H7 (cell line): ENCODE measurements around the gene B4GALT1. TPM values are rescaled to one million over a fixed set of nuclear protein-coding genes. Genes with fewer than 3 reads are reported as not detected.

Source experiments
- DNase-seq: peaks from one replicate; pipeline ENCODE4 v3.0.0; 2012
- H3K27me3 ChIP-seq: 2 replicates; pipeline ENCODE4 v1.6.0; 2011; ENCODE audit warnings: mild to moderate bottlenecking, low read length; ENCODE audit not compliant: control insufficient read depth, insufficient read depth
- H3K36me3 ChIP-seq: replicated peaks from 2 replicates; pipeline ENCODE4 v1.5.1; 2011; ENCODE audit warnings: low read length; ENCODE audit not compliant: control insufficient read depth, insufficient read depth
- H3K4me3 ChIP-seq: 2 replicates; pipeline ENCODE4 v1.5.1; 2011; ENCODE audit warnings: low read depth, mild to moderate bottlenecking, control low read depth, low read length, moderate library complexity; ENCODE audit not compliant: insufficient read depth
- total RNA-seq: library from RNA; depleted of rRNA; stranded (reverse); fragments of >200 nt; shearing (Covaris generic); gene quantifications from 2 replicates; pipeline ENCODE4 v1.2.3, GENCODE V29; 2014

B4GALT1 gene
- total RNA-seq, 1 experiment from 2014 or later: 5.5 TPM

DNA sequence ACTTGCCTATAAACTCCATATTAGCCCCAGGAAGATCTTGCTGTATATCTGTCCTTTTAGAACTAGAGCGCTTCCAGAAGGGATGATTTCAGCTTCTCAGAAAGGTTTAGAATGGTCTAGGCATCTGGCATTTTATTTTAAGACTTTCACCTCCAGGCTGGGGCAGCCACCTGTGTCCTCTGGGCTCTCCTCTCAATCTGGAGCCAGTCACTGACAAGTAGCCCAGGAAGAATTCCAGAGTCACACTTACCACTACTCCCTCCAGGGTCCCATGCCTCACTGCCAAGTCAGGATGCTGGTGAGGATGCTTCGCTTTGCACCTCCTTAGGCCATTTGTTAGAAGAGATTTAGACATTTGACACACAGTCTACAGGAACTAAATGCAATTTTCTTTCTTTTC is 20.8 kb downstream of the B4GALT1 start:
- Histone ChIP-seq H3K4me3 (no peak overlapping the region), H3K36me3 (no peaks in the 10 kb centered on the region), H3K27me3 (no peaks in the 10 kb centered on the region)
- DNase-seq: no peak

DNA sequence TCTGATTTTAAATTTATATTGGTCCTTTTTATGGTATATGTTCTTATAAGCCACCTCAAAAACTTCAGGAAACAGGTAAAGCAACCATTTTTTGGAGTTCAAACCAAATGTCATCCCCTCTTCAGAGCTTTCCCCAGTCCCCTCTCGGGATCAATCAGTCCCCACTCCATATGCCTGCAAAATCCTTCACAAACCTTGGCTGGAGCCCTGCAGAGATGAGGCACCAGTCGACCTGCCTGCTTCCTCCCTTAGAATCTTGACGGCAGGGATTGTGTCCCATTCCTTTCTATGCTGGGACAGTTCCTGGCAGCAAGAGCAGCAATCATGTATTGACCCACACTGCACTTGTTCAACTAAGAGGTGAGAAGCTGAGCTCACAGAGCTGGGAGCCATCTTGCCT is 22.6 kb downstream of the B4GALT1 start:
- H3K36me3 ChIP-seq: no peaks in the 10 kb centered on the region
- H3K27me3 ChIP-seq: no peaks in the 10 kb centered on the region
- H3K4me3 ChIP-seq: no peak overlapping the region
- no peak for DNase-seq

DNA sequence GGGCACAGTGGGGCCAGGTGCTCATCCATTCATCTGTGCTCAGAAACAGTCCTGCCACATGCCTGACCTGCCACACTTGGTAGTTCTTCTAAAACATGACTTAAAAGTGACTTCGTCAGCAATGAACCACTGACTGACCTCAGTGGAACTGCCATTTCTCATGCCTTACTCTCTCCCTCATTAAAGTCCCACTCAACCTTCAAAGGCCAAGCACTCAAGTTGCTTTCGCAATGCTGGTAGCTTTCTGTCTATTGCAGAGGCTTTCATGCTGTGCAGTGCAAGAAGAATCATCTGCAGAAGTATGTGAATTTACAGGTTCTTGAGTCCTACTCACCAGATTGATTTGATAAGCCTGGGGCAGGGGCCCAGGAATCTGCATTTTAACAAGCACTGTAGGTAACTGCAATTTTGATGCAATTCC is 23.9 kb downstream of the B4GALT1 start:
- Histone ChIP-seq H3K36me3 (no peaks in the 10 kb centered on the region), H3K27me3 (no peaks in the 10 kb centered on the region), H3K4me3 (no peak overlapping the region)
- no peak for DNase-seq

DNA sequence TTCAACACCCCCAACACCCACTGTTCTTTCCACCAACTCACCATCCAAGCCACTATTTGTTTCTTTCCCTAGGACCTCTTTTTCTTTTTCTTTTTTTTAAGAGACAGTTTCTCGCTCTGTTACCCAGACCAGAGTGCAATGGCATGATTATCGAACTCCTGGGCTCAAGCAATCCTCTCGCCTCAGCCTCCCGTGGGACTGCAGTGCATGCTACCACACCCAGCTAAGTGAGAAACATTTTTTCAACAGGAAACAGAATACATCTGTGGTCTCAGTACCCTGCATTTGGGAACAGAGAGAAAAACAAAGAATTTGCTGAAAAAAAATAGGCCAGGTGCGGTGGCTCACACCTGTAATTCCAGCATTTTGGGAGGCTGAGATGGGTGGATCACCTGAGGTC is 24.6 kb downstream of the B4GALT1 start:
- no peaks in the 10 kb centered on the region for H3K27me3 ChIP-seq
- no peak for DNase-seq
- H3K36me3 ChIP-seq: no peaks in the 10 kb centered on the region
- H3K4me3 ChIP-seq: no peak overlapping the region

DNA sequence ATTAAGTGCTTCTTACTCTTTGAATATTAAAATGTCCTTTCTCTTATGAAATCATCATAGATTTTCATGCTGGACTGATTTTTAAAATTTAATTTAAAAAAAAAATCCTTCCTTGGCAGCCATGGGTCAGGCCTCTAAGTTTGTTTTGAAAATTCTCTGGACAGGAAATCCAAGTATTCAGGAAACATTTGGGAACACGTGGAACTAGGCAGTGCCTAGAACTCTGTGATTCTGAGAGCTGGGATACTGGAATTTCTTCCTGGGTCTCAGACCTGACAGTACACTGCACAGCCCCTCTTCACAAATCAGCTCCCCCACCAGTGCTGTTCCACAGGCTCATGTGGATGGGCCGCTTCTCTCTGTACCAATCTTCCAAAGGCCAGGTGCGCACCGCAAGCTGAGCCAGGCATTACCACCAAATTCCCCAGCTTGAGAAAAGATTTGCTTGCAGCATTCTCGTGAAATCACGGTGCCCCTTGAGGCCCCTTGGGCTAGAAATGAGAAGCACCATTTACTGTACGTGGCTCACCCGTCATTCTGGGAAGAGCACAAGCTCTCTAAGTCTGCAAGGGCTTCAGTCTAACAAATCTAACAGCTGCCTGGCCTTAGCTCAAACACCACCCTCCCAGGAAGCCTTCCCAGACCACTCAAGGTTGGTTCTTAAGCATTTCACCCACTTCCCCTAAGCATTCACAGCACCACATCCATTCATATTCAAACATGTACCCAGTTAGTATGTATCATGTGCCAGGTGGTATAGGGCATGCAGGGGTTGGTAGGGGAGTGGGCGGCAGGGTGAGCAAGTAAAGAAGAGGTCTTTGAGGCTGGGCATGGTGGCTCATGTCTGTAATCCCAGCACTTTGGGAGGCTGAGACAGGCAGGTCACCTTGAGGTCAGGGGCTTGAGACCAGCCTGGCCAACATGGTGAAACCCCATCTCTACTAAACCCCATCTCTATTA is 26.5 kb downstream of the B4GALT1 start:
- Histone ChIP-seq H3K27me3 (no peaks in the 10 kb centered on the region), H3K4me3 (no peak overlapping the region), H3K36me3 (no peaks in the 10 kb centered on the region)
- peak; percentile 11 for DNase-seq

DNA sequence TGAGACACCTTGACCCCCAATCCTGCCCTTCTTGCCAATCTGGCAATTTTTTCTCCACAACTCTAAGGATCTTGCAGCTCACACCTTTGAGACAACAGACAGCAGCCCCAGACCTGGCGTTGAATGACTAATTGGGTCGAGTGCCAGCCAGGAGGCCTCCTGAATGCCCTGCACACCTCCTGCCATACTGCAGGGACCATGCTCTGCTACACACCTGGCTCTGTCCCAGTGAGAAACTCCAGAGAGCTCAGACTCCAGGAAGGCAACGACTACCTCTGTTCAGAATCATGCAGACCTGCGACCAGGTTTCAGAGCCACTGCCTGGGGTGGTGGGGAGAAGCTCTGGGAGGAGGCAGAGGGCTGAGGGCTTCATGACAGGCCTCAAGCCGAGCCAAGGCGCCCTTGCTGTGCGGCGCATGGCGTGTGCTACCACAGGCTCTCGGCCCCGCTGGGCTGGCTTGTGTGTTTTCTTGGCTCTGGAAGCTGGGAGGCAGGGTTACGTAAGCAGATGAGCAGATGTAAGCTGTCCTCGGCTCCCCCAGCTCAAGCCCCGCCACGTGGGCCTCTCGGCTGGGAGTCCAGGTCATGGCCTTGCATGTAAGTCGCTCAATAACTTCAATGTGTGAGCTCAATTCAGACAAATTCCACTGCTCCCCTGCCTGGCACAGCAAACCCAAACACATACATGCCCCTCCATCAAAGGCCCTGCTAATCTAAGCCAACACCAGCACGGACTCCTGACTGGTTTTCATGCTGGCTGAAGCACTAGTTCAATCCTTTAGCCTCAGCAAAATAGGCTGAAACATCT is 27.5 kb downstream of the B4GALT1 start:
- Histone ChIP-seq H3K4me3 (no peak overlapping the region), H3K36me3 (no peaks in the 10 kb centered on the region), H3K27me3 (no peaks in the 10 kb centered on the region)
- DNase-seq: peak; percentile 63

DNA sequence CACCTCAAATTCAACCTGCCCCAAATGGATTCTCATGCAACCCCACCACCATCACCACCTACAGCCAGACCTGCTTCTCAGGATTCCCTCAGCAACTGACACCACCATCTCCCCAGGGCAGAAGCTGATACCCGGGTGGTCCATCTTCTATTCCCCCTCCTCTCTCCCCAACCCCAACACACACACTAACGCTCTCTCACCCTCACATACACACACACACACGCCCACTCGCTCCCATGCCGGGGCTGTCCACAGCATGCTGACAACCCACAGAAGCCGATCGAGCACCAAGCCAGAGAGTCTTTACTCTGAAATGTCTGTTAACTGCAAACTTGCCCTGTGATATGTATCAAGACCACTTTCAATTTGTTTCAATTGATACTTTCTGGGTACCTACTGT is 28.4 kb downstream of the B4GALT1 start:
- peak; percentile 7 for DNase-seq
- Histone ChIP-seq H3K4me3 (no peak overlapping the region), H3K27me3 (no peaks in the 10 kb centered on the region), H3K36me3 (no peaks in the 10 kb centered on the region)

DNA sequence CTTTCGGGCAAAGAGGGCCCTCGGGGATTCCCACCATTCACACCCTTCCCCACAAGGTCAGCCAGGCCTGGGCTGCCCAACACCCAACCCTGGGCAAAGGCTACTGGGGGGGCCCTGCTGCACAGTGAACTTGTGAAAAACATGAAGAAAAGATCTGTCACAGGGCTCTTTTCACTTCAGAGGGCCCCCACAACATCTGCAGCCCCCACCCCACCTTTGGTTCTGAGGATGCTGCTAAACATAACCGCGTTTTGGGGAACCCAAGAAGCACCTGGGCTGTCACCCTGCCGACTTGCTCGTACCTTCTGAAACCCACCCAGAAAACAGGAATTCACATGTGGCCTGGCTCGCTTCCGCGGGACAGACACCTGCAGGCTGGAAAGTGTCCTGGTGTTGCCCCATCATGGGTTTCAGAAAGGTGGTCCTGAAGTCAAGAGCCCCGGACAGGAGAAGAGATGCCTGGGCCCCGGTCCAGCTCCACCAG is 29.3 kb downstream of the B4GALT1 start:
- Histone ChIP-seq H3K4me3 (no peak overlapping the region), H3K27me3 (no peaks in the 10 kb centered on the region), H3K36me3 (no peaks in the 10 kb centered on the region)
- no peak for DNase-seq

DNA sequence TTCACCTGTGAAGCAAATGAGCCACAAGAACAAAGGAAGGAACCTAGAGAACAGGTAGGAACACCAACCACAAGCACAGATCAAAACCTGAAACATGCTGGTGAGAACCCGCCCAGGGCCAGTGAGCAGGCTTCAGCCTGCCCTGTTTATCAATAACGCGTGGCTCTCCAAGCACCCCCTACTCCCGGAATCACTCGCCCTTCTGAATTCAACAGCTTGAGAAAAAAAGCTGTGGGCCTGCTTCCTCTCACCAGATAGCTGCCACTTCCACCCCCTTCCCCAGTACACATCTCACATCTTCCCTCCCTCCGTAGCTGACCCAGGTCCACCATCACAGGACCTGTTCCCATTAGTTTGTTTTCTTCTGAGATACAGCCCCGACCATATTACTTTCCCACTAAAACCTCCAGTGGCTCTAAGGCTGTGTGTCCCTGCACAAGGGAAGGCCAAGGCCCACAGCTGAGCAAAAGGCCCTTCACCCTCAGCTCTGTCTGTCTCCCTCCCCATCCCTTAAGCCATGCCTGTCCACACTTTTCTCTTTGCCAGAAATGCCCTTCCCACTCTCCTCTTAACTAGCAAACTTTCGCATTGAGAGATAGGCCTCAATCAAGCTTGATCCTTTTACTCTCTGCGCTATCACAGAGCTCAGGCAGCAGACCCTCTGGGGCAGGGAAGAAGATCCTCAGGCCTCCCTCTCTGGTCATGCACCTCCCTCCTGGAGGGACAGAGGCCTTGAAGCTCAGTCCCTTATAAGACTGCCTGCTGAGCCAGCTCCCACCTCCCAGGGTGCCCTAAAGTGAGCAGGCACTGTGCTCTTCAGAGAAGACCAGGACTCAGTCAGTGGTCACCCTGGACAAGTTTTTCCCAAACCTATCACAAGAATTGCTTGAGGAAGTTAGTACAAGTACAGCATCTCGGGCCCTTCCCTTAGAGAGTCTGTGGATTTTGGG is 30.1 kb downstream of the B4GALT1 start:
- DNase-seq: peak; percentile 15
- Histone ChIP-seq H3K27me3 (no peaks in the 10 kb centered on the region), H3K36me3 (no peaks in the 10 kb centered on the region), H3K4me3 (no peak overlapping the region)

DNA sequence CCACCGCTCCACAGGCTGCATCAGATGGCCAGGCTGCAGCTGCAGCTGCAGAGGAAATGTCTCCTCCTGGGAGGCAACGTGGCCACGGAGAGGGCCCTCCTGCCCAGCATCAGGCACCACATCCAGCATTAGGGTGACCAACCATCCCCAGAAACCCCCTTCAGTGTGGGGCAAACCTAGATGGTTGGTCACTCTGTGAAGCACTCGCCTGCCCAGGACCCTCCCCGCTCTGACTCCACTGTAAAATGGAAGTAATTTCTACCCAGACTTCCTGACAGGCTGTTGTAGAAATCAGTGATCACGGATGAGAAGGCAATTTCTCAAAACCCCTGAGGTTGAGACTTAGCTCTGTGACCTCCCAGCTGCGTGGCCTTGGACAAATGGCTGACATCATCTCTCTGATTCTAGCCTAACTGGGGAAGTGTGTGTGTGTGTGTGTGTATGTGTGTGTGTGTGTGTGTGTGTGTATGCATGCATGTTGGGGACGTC is 31.6 kb downstream of the B4GALT1 start:
- 0 out of 2 replicates have a peak, but pooled peaks cover under 1% of the 10 kb centered on the region for H3K36me3 ChIP-seq
- no peak overlapping the region for H3K4me3 ChIP-seq
- peak; percentile 14 for DNase-seq
- H3K27me3 ChIP-seq: no peaks in the 10 kb centered on the region

DNA sequence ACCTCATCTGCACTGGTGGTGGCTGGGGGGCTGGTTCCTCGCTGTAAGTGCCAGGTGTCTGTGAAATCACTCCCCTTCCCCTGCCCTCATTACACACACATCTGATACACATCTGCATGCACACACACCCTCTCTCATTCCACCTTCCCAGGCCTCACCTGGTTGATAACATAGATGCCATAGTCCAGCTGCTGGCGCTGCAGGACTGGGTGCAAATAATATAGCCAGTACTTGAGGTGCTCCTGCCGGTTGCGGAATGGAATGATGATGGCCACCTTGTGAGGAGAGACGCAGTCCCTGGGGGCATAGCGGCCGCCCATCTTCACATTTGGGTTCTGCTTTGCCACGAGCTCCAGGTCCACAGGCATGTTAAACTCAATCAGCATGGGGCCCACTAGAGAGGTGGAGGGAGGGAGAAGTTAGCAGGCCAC is 32.1 kb downstream of the B4GALT1 start:
- Histone ChIP-seq H3K27me3 (no peaks in the 10 kb centered on the region), H3K36me3 (0 out of 2 replicates have a peak, but pooled peaks cover 1% of the 10 kb centered on the region), H3K4me3 (no peak overlapping the region)
- peak; percentile 10 for DNase-seq

DNA sequence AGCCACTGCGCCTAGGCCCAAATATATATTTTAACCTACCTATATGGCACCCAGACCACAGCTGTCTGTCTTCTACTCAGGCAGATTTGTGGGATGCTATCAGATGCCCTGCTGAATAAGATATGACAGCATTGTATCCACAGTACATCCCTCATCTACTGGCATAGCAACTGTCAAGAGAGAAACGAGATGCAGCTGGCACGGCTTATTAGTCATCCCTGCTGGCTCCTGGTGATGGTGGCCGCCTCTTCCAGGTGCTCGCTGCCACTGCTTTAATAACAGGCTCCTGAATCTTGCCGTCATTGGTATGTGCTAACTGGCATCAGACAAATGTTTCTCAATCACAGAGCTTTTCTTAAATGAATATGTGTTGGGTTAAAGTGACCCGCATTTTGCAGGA is 34.0 kb downstream of the B4GALT1 start:
- no peaks in the 10 kb centered on the region for H3K27me3 ChIP-seq
- peak; percentile 3 for DNase-seq
- H3K36me3 ChIP-seq: 0 out of 2 replicates have a peak, but pooled peaks cover 1% of the 10 kb centered on the region
- no peak overlapping the region for H3K4me3 ChIP-seq

DNA sequence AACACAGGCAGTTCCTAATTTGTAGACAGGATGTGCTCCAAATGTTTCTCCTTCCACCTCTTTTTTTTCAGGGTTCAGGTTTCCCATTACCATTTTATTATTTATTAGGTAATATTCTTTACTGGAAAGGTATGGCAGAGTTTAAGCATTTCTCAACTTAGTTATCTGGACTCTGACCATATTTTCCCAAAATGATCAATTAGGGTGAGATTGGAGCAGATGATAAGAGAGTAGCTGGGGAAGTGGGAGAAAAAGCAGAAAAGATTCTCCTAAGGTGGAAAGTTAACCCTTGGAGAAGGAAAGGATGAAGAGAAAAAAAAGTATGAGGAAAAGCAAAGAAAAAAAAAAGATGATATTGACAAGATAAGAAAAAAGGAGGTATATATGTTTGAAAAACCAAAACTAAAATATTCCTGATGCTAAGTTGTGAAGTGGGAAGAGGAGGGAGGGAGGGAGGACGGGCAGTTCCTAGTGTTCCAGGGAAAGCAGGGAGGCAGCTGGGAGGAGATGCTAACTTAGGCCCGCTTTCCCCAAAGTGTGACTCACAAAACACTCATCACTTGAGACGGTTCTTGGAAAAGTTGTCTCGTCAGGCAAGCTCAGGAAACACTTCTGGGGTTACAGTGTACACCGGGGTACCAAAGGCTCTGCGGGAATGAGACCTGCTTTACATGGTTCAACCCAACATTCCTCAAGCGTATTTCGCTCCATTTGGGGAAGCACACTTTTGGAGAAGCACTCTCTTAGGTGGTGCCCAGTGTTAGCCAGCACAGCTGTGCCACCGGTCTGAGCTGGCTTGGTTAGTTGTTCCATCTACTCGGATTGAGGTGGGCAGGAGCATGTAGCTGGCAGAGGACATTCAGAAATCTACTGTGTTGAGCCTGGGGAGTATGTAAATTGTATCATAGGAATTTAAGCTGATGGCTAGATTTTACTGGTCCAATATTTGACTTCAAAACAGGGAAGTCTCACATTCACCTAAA is 35.1 kb downstream of the B4GALT1 start:
- no peak for DNase-seq
- Histone ChIP-seq H3K4me3 (no peak overlapping the region), H3K27me3 (no peaks in the 10 kb centered on the region), H3K36me3 (0 out of 2 replicates have a peak, but pooled peaks cover 1% of the 10 kb centered on the region)
